ENCODE data around the gene LMBRD2. TPM values are rescaled to one million over a fixed set of nuclear protein-coding genes. Genes with fewer than 3 reads are reported as not detected.
A peak's percentile ranks its signal among the peaks of the same experiment; 100 is the strongest.

Gene LMBRD2
- total RNA-seq, 4 donors from 2014 or later: 9.5 to 17.1 (median 11.1) TPM

GRCh38 chr5:36105819-36106218 lies 45.9 kb downstream of the LMBRD2 start:
- WGBS: 83% methylated on average over 2 of the region's 2 CpGs
- DNase-seq (ENCODE audit: low spot score in 2 of 2): no peak
- Histone ChIP-seq H3K27me3 (no peaks in the 10 kb centered on the region), H3K4me1 (no peaks in the 10 kb centered on the region), H3K27ac (no peak overlapping the region), H3K9me3 (no peaks in the 10 kb centered on the region), H3K36me3 (peaks cover 44% of the 10 kb centered on the region), H3K4me3 (no peak overlapping the region)
- no peak for TF ChIP-seq EP300 (IDR thresholded peaks at IDR 0.05)
- TF ChIP-seq POLR2A (IDR thresholded peaks at IDR 0.05): no peak
- TF ChIP-seq CTCF (IDR thresholded peaks at IDR 0.05): no peak
- TF ChIP-seq POLR2AphosphoS5 (IDR thresholded peaks at IDR 0.05): no peak

GRCh38 chr5:36099748-36100147 lies 51.9 kb downstream of the LMBRD2 start:
- no peak for TF ChIP-seq POLR2A (IDR thresholded peaks at IDR 0.05)
- no peak for TF ChIP-seq CTCF (IDR thresholded peaks at IDR 0.05)
- no peak for TF ChIP-seq POLR2AphosphoS5 (IDR thresholded peaks at IDR 0.05)
- no peak for TF ChIP-seq EP300 (IDR thresholded peaks at IDR 0.05)
- H3K27ac ChIP-seq: no peak overlapping the region
- no peak for DNase-seq (ENCODE audit: low spot score in 2 of 2)
- no peaks in the 10 kb centered on the region for H3K4me1 ChIP-seq
- H3K27me3 ChIP-seq: no peaks in the 10 kb centered on the region
- H3K36me3 ChIP-seq: peaks cover 14% of the 10 kb centered on the region
- H3K4me3 ChIP-seq: no peak overlapping the region
- 86% methylated on average over 3 of the region's 3 CpGs for WGBS
- no peaks in the 10 kb centered on the region for H3K9me3 ChIP-seq

DNA sequence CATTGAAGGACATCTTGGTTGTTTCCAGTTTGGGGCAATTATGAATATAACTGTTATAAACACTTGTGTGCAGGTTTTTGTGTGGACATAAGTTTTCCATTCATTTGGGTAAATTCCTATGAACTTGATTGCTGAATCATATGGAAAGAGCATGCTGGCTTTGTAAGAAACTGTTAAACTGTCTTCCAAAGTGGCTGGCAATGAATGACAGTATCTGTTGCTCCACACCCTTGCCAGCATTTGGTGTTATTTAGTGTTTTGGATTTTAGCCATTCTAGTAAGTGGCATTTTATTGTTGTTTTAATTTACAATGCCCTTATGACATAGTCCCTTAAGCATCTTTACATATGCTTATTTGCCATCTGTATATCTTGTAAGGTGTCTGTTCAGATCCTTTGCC lies 55.2 kb downstream of the LMBRD2 start:
- Histone ChIP-seq H3K4me3 (no peak overlapping the region), H3K36me3 (no peaks in the 10 kb centered on the region), H3K27me3 (no peaks in the 10 kb centered on the region), H3K27ac (no peak overlapping the region), H3K4me1 (no peaks in the 10 kb centered on the region), H3K9me3 (no peaks in the 10 kb centered on the region)
- no peak for DNase-seq (ENCODE audit: low spot score in 2 of 2)
- TF ChIP-seq CTCF (IDR thresholded peaks at IDR 0.05): no peak
- no peak for TF ChIP-seq EP300 (IDR thresholded peaks at IDR 0.05)
- no peak for TF ChIP-seq POLR2A (IDR thresholded peaks at IDR 0.05)
- no peak for TF ChIP-seq POLR2AphosphoS5 (IDR thresholded peaks at IDR 0.05)

- no peaks in the 10 kb centered on the region for H3K27me3 ChIP-seq
- TF ChIP-seq POLR2A (IDR thresholded peaks at IDR 0.05) (no peak), EP300 (IDR thresholded peaks at IDR 0.05) (no peak), CTCF (IDR thresholded peaks at IDR 0.05) (no peak), POLR2AphosphoS5 (IDR thresholded peaks at IDR 0.05) (no peak)
- H3K9me3 ChIP-seq: no peaks in the 10 kb centered on the region
- H3K36me3 ChIP-seq: no peaks in the 10 kb centered on the region
- no peak for DNase-seq (ENCODE audit: low spot score in 2 of 2)
- H3K27ac ChIP-seq: no peak overlapping the region
- H3K4me1 ChIP-seq: no peaks in the 10 kb centered on the region
- H3K4me3 ChIP-seq: no peak overlapping the region
- WGBS: 62% methylated on average over 2 of the region's 2 CpGs
These were observed 61.7 kb downstream of the LMBRD2 start for GRCh38 chr5:36089989-36090388.

DNA sequence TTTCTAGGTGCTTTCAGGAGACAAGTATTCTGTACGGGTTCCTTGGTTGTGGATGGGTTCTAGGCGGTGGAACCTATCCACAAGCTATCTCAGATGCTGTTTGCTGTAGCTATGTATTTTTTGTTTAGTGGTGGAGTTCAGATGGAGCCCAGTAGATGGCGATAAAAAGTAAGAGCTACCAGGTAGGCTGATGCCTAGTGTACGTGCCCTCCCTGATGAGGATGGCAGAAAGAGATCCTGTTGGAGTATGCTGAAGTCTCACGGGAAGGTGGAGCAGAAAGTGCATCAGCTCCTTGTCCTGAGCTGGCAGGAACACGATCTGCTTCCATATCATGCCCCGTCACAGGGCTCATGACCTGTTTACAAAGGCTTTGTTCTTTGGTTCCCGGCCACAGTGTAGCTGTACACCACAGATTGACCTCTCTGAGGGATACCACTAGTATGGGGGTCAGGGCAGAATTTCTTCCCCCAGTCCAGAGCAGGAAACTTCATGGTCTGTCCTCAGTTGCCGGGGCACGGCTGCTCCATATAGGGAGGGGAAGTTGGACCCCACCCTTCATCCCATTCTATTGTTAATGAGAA lies 72.4 kb downstream of the LMBRD2 start:
- Histone ChIP-seq H3K4me3 (no peak overlapping the region), H3K36me3 (no peaks in the 10 kb centered on the region), H3K27ac (no peak overlapping the region), H3K9me3 (no peaks in the 10 kb centered on the region), H3K27me3 (peaks cover 8% of the 10 kb centered on the region), H3K4me1 (peaks cover 3% of the 10 kb centered on the region)
- WGBS: 11% methylated on average over 9 of the region's 10 CpGs
- DNase-seq (ENCODE audit: low spot score in 2 of 2): no peak
- TF ChIP-seq POLR2A (IDR thresholded peaks at IDR 0.05) (no peak), CTCF (IDR thresholded peaks at IDR 0.05) (peak in 1 of 2 donors; percentile 59), POLR2AphosphoS5 (IDR thresholded peaks at IDR 0.05) (no peak), EP300 (IDR thresholded peaks at IDR 0.05) (no peak)

All from suprapubic skin (tissue), 4 donors.